Colonic mucosa (tissue), 4 donors: Measurements from ENCODE around the gene SH3RF2. TPM values are rescaled to one million over a fixed set of nuclear protein-coding genes. Genes with fewer than 3 reads are reported as not detected.

ENCODE experiments used
- DNase-seq: peaks from one replicate; pipeline ENCODE4 v3.0.0-alpha.2; 2020
- H3K27ac ChIP-seq: fragments of 200-600 bp; one replicate; pipeline ENCODE4 v1.8.0; 2021
- H3K27me3 ChIP-seq: fragments of 200-600 bp; one replicate; pipeline ENCODE4 v1.8.0; 2021
- H3K36me3 ChIP-seq: fragments of 200-600 bp; one replicate; pipeline ENCODE4 v1.8.0; 2021
- H3K4me1 ChIP-seq: fragments of 200-600 bp; one replicate; pipeline ENCODE4 v1.8.0; 2021; ENCODE audit warnings: mild to moderate bottlenecking
- H3K4me3 ChIP-seq: fragments of 200-600 bp; one replicate; pipeline ENCODE4 v1.8.0; 2021
- H3K9ac ChIP-seq, 2 donors: one replicate each; pipeline ENCODE4 v1.7.0; 2013; ENCODE audit warnings: control low read depth in 2 of 2, low read depth in 2 of 2, low read length in 2 of 2
- H3K9me3 ChIP-seq: fragments of 200-600 bp; one replicate; pipeline ENCODE4 v1.8.0; 2021
- intact Hi-C: fragments of 100-400 bp; cut with DNase I; formaldehyde crosslinking; loops from one replicate; pipeline ENCODE4 v1.14.1; 2022
- total RNA-seq, 2 donors: library from RNA; stranded (reverse); fragmentation: NEBNext Ultra II Directional in 1 of 2; extraction: Animal tissue kit (Norgen Biotek cat#: 25700) in 1 of 2; gene quantifications; one replicate each; pipeline ENCODE4 v1.2.1, GENCODE V29; 2021
- TF ChIP-seq, protein P1 (sequence below): fragments of 200-600 bp; IDR thresholded peaks from one replicate; pipeline ENCODE4 v1.8.0; 2022; ENCODE audit warnings: antibody characterized with exemption, mild to moderate bottlenecking
- donor health status: healthy.
- donor health status: DM: no; HTN: no; CAD: no.
- donor health status: DM: no; HTN: no; CAD: no.

SH3RF2 gene
- total RNA-seq, 2 donors from 2014 or later, result 58.2 to 59.3 TPM

DNA sequence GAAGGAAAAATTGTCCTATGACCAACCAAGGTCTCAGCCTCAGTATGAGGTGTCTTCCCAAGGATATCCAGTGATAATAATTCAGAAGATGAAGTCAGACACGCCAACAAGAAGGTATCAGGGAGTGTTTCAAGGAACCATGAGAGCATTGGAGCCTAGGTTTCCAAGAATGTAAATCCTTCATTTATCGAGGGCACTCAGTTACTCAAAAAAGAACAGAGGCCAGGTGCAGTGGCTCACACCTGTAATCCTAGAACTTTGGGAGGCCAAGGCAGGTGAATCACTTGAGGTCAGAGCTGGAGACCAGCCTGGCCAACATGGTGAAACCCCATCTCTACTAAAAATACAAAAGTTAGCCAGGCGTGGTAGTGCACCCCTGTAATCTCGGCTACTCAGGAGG is 98.2 kb downstream of the SH3RF2 start:
- Histone ChIP-seq H3K27ac (no peak overlapping the region), H3K9me3 (no peaks in the 10 kb centered on the region), H3K9ac (no peak overlapping the region), H3K4me3 (no peak overlapping the region), H3K4me1 (no peaks in the 10 kb centered on the region), H3K36me3 (no peaks in the 10 kb centered on the region), H3K27me3 (no peaks in the 10 kb centered on the region)
- TF ChIP-seq, protein P1, sequence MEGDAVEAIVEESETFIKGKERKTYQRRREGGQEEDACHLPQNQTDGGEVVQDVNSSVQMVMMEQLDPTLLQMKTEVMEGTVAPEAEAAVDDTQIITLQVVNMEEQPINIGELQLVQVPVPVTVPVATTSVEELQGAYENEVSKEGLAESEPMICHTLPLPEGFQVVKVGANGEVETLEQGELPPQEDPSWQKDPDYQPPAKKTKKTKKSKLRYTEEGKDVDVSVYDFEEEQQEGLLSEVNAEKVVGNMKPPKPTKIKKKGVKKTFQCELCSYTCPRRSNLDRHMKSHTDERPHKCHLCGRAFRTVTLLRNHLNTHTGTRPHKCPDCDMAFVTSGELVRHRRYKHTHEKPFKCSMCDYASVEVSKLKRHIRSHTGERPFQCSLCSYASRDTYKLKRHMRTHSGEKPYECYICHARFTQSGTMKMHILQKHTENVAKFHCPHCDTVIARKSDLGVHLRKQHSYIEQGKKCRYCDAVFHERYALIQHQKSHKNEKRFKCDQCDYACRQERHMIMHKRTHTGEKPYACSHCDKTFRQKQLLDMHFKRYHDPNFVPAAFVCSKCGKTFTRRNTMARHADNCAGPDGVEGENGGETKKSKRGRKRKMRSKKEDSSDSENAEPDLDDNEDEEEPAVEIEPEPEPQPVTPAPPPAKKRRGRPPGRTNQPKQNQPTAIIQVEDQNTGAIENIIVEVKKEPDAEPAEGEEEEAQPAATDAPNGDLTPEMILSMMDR, result no peak
- no peak for DNase-seq
- intact Hi-C loops, result no loop called here

DNA sequence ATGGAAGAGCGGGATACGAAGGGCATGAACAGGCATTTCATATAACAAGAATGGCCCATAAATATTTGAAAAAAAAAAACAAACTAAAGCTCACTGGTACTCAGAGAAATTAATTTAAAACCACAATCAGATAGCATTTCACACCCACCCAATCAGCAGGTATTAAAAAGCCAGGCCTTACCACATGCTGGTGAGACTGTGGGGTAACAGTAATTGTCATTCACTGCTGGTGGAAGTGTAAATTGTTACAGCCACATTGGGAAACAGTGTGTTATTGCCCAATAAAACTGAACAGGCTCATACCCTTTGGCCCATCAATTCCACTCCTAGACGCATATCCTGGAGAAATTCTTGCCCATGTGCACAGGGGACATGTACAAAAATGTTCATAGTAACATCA is 103.0 kb downstream of the SH3RF2 start:
- Histone ChIP-seq H3K27ac (peak overlapping the region; percentile 63), H3K4me3 (no peak overlapping the region), H3K9ac (peak overlapping the region in 1 of 2 donors; percentile 62), H3K27me3 (no peaks in the 10 kb centered on the region), H3K36me3 (no peaks in the 10 kb centered on the region), H3K9me3 (no peaks in the 10 kb centered on the region), H3K4me1 (peaks cover 6% of the 10 kb centered on the region)
- no peak for DNase-seq
- TF ChIP-seq, protein P1, result no peak
- intact Hi-C loops, result no loop called here

DNA sequence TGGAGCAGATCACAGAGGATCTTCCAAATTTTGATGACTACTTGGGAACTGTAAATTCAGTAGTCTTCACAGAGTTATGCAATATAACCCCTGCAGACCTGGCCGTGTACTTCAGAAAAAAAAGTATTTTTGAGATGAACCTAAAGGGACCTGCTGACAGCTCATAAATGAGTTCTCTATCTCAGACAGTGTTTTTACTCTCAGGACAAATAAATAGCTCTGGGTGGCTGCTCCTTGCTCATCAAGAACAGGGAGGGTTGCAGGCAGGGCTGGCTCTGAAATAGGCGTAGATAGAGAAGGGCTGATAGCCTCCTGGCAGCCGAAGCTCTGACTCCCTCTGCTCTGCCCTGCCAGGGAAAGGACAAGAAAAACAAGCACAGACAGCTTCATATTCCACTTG is 104.1 kb downstream of the SH3RF2 start:
- no peak overlapping the region for H3K4me3 ChIP-seq
- DNase-seq, result peak; percentile 48
- H3K27ac ChIP-seq, result peak overlapping the region; percentile 63
- H3K9ac ChIP-seq, result peak overlapping the region in 1 of 2 donors; percentile 49
- TF ChIP-seq, protein P1, result no peak
- H3K4me1 ChIP-seq, result peaks cover 6% of the 10 kb centered on the region
- no peaks in the 10 kb centered on the region for H3K36me3 ChIP-seq
- intact Hi-C loops, result loop anchor here (10.0 kb wide), 1 partner anchor 206 kb away; the partner anchor contains the start of gene PRELID2
- no peaks in the 10 kb centered on the region for H3K27me3 ChIP-seq
- no peaks in the 10 kb centered on the region for H3K9me3 ChIP-seq

DNA sequence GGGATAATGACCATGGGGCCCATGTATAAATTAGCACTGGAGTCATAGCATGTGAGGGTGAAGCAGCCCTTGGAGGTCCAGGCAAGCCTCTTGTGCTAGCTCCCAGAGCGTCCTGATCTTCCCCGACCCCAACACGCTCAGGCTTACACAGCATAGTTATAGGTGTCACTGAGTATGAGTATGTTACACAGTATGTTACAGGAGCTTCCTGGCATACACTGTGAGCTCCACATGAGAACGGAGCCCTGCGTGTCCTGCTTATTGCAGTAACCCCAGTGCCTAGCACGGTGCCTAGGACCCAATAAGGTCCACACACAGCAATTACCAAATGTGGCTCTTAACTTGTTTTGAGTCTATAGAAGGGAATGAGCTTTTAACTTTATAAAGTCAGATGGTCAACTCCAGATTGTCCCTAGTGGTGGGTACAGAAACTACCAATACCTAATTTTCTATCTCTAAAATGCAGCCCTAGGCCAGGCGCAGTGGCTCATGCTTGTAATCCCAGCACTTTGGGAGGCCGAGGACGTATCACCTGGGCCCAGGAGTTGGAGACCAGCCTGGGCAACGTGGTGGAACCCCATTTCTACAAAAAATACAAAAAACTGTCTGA is 104.9 kb downstream of the SH3RF2 start:
- DNase-seq, result no peak
- H3K4me3 ChIP-seq, result no peak overlapping the region
- H3K36me3 ChIP-seq, result no peaks in the 10 kb centered on the region
- peak overlapping the region; percentile 63 for H3K27ac ChIP-seq
- no peaks in the 10 kb centered on the region for H3K9me3 ChIP-seq
- H3K9ac ChIP-seq, result peak overlapping the region in 1 of 2 donors; percentile 24
- peaks cover 6% of the 10 kb centered on the region for H3K4me1 ChIP-seq
- H3K27me3 ChIP-seq, result no peaks in the 10 kb centered on the region
- intact Hi-C loops, result loop anchor here (10.0 kb wide), 1 partner anchor 206 kb away; the partner anchor contains the start of gene PRELID2
- TF ChIP-seq, protein P1, result peak; percentile 19

DNA sequence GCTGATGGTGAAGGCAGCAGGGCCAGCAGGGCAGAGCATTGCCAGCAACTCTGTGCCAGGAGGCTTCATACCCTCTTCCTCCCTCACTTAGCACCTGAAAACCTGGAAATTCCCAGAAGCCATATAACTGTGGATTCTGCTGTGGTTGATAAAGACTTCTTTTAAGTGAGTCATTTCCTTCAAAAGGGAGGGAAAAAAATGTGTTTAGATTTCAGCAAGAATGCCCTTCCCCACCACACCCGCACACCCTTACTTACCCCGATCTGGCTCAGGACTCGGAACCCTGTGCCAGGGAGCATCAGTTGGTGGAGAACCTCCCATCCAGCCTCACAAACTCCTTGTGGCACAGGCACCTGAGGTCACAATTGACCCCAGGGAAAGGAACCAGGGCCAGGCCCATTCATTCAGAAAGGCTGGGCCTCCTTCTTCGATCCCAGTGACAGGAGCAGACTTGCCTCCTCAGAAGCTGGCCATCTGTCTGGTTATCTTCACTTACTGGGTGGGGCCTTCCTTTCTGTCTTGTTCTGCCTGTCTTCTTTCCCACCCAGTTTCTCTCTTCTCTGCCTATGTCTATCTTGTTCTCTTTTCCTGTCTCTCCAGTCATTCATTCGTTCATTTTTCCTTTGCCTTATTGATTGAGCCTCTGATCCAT is 106.4 kb downstream of the SH3RF2 start:
- TF ChIP-seq, protein P1, result no peak
- no peaks in the 10 kb centered on the region for H3K27me3 ChIP-seq
- peaks cover 7% of the 10 kb centered on the region for H3K4me1 ChIP-seq
- H3K27ac ChIP-seq, result peak overlapping the region; percentile 61
- H3K9ac ChIP-seq, result peak overlapping the region in 1 of 2 donors; percentile 53
- H3K4me3 ChIP-seq, result no peak overlapping the region
- no peaks in the 10 kb centered on the region for H3K36me3 ChIP-seq
- peak; percentile 55 for DNase-seq
- intact Hi-C loops, result loop anchor here (10.0 kb wide), 1 partner anchor 208 kb away; the partner anchor contains the start of gene PRELID2
- no peaks in the 10 kb centered on the region for H3K9me3 ChIP-seq
